Natural killer cell treated with Interleukin-12 subunit alpha and Interleukin-12 subunit beta and Interleukin-15 and Interleukin-18, amount 100 ng/mL, for 72 hours (primary cell): Measurements from ENCODE around the gene SERPINA12. TPM values are rescaled to one million over a fixed set of nuclear protein-coding genes. Genes with fewer than 3 reads are reported as not detected.

Experiments used
- ATAC-seq, 2 donors: fragments of 150-1000 bp; cut with Tn5 transposase in 1 of 2; sonication (Bioruptor Pico), chemical (Tn5 transposase) in 1 of 2; 2 replicates each; pipeline ENCODE4 v1.10.0; 2021
- DNase-seq: peaks from one replicate; pipeline ENCODE4 v3.0.0; 2022; ENCODE audit warnings: low spot score
- H3K27ac Mint-ChIP-seq, 2 donors: 1 replicate in 1 of 2; 2 replicates in 1 of 2; pipeline ENCODE4 v1.8.0; 2022; ENCODE audit warnings: mixed read lengths in 2 of 2, mild to moderate bottlenecking in 1 of 2, moderate library complexity in 1 of 2
- H3K27me3 Mint-ChIP-seq, 2 donors: 1 replicate in 1 of 2; 2 replicates in 1 of 2; pipeline ENCODE4 v1.8.0; 2022; ENCODE audit warnings: mixed read lengths in 2 of 2
- H3K36me3 Mint-ChIP-seq: one replicate; pipeline ENCODE4 v1.8.0; 2022; ENCODE audit warnings: mixed read lengths
- H3K4me1 Mint-ChIP-seq, 2 donors: 1 replicate in 1 of 2; 2 replicates in 1 of 2; pipeline ENCODE4 v1.8.0; 2022; ENCODE audit warnings: low read depth in 2 of 2, mixed read lengths in 2 of 2, mild to moderate bottlenecking in 1 of 2
- H3K4me3 Mint-ChIP-seq: one replicate; pipeline ENCODE4 v1.8.0; 2022; ENCODE audit warnings: mixed read lengths
- H3K9me3 Mint-ChIP-seq: 2 replicates; pipeline ENCODE4 v1.8.0; 2022; ENCODE audit warnings: mixed read lengths
- total RNA-seq, 2 donors: library from RNA; stranded (reverse); gene quantifications; one replicate each; pipeline ENCODE4 v1.2.3, GENCODE V29; 2022

The SERPINA12 gene
- total RNA-seq, 2 donors from 2014 or later = not detected

- ATAC-seq (no peak), DNase-seq (no peak)
- no peaks in the 10 kb centered on the region for H3K9me3 Mint-ChIP-seq
- H3K27ac Mint-ChIP-seq = no peak overlapping the region
- peaks cover 12 to 32% of the 10 kb centered on the region in 2 donors for H3K27me3 Mint-ChIP-seq
- no peak overlapping the region for H3K4me3 Mint-ChIP-seq
- no peaks in the 10 kb centered on the region for H3K4me1 Mint-ChIP-seq
- H3K36me3 Mint-ChIP-seq = no peaks in the 10 kb centered on the region
Observed at GRCh38 chr14:94441130-94441529, 68.1 kb downstream of the SERPINA12 start.

GRCh38 chr14:94439453-94440057 lies 69.7 kb downstream of the SERPINA12 start:
- H3K27ac Mint-ChIP-seq = no peak overlapping the region
- no peak for DNase-seq
- H3K9me3 Mint-ChIP-seq = no peaks in the 10 kb centered on the region
- H3K27me3 Mint-ChIP-seq = peaks cover 17 to 32% of the 10 kb centered on the region in 2 donors
- ATAC-seq = no peak
- H3K4me3 Mint-ChIP-seq = no peak overlapping the region
- H3K4me1 Mint-ChIP-seq = no peaks in the 10 kb centered on the region
- H3K36me3 Mint-ChIP-seq = no peaks in the 10 kb centered on the region

Other genes with a start within 250 kb of the SERPINA12 start
- gene SERPINA10, start 216.2 kb downstream of the SERPINA12 start, total RNA-seq = not detected
- gene SERPINA6, start 186.1 kb downstream of the SERPINA12 start, total RNA-seq = not detected
- not detected for gene SERPINA2, start 142.8 kb downstream of the SERPINA12 start, total RNA-seq
- gene SERPINA1, start 120.9 kb downstream of the SERPINA12 start, total RNA-seq = under 1 TPM in 1 of 2 donors, not detected in 1; 0.38 TPM
- gene SERPINA11, start 56.7 kb downstream of the SERPINA12 start, total RNA-seq = not detected
- not detected for gene SERPINA9, start 33.3 kb downstream of the SERPINA12 start, total RNA-seq
- gene SERPINA4, start 52.0 kb upstream of the SERPINA12 start, total RNA-seq = not detected
- not detected for gene SERPINA5, start 72.0 kb upstream of the SERPINA12 start, total RNA-seq
- not detected for gene SERPINA3, start 102.9 kb upstream of the SERPINA12 start, total RNA-seq